Raji (cell line): ENCODE results near the gene UCN2.
A peak's percentile ranks its signal among the peaks of the same experiment; 100 is the strongest.

Source experiments
- POLR2A ChIP-seq: IDR thresholded peaks from 2 replicates; pipeline ENCODE4 v1.6.1; 2011; ENCODE audit warnings: low read depth, low read length, control low read depth; ENCODE audit not compliant: insufficient read depth

The UCN2 gene, protein sequence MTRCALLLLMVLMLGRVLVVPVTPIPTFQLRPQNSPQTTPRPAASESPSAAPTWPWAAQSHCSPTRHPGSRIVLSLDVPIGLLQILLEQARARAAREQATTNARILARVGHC

DNA sequence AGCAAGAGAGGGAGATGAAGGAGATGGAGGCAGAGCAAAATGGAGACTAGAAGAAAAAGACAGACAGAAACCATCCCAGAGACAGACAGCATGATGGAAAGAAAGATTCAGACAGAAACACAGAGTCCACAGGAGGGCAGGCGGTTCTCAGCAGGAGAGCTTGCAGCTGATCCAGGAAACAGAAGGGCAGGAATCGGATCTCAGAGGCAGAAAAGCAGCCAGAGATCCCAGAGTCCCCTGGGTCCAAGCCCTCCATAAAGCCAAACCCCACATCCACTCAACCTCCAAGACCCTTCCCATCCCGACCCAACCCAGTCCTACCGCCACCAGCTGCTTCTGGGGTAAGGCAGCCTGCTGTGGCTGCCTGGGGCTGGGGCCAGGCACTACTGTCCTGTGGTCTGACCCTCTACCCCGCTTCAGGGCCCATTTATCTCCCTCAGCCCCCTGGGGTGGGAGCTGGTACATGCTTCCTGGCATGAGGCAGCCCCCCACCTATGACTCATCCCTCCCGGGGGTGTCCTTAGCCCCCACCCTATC, at the start of gene UCN2:
UCN2 (minus strand) TSS at position 400 of the 537 bp plus-strand sequence. CDS start 657 bp downstream, outside the sequence.
- no peak for TF ChIP-seq POLR2A

DNA sequence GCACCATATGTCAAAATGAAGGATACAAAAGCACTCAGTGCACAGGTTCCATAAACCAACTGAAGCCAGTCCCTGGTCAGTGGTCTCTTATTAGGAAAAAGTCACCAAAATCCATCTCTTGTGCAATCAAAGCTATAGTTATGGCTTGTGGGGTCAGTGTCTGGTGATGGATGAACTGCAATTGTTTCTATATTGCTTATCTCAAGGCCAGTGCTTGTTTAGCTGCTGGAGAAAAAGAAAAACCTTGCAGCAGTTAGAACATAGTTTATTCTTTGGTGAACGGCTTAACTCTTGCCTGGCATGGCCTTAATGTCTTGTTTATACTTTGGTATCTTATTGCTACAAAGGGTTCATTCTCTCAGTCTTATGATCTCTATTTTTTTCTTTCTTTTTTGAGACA, 48.7 kb upstream of the UCN2 start:
- no peak for TF ChIP-seq POLR2A

DNA sequence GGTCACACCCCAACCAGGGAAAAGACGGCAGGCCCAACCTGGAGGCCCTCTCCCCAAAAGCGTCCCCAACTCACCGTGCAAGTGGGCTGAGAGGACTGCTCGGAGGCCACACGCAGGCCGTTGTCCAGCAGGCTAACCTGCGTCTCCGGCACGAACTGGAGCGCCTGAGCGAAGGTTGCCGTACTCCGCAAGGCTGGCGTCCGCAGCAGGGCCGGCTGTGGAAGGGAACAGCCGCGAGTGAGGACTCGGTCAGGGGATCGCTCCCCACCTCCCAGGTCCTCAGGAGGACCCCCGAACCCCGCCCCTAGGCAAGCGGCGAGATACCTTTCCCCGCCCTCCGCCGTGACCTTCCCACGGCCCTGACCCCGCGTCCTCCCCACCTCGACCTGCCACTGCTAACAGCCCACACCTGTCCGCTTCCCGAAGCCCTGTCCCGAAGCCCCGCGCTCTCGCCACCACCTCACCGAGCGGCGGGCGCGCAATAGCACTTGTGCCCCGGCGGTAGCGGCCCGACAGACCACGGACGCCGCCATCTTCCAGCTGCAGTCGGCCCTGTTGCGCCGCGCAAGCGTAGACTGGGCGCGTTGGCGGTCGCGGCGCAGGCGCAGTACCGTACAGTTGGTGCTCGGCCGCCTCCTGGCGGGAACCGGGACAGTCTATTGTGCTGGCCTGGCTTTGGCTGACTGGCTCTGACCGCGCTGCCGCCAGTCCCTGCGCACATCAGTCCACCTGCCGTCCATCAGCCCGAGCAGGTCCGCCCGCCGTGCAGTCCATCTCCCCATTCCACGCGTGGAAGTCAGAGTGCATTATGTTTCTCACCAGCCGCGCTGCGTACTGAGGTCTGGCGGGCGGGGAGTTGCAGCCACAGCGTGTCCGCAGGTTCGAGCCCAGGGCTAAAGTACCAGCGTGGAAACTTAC, 45.8 kb upstream of the UCN2 start, which contains the start of gene UQCRC1:
UQCRC1 (minus strand) TSS at position 559 of the 918 bp plus-strand sequence; CDS start at position 533, 26 bp downstream.
- TF ChIP-seq POLR2A = peak; percentile 97

DNA sequence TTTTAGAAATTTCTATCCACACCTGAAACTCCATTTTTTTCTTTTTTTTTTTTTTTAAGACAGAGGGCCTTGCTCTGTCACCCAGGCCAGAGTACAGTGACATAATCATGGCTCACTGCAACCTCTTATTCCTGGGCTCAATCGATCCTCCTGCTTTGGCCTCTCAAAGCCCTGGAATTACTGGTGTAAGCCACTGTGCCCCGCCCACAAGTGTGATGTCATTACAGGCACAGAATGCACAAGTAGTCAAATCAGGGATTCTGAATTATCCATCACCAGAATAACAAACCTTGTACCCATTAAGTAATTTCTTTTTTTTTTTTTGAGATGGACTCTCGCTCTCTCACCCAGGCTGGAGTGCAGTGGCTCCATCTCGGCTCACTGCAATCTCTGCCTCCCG, 43.9 kb upstream of the UCN2 start:
- no peak for TF ChIP-seq POLR2A

DNA sequence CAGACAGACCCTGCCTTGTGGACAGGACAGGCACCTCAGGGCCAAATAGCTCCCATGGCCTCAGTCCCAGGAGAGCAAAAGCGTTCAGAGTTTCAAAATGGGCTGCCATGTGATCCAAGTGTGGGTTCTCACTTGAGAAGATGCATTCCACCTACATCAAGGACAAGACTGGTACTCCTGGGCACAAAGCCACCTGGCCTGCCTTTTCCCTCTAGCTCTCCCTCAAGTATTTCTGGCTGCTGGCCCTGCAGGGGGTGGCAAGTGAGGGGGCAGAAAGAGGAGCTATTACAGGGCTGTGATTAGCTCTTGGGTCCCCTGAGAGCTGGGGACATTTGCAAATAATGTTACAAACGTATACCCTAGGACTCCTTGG, 38.0 kb upstream of the UCN2 start:
- no peak for TF ChIP-seq POLR2A

GRCh38 chr3:48600711-48601621, 37.4 kb upstream of the UCN2 start:
- no peak for TF ChIP-seq POLR2A

DNA sequence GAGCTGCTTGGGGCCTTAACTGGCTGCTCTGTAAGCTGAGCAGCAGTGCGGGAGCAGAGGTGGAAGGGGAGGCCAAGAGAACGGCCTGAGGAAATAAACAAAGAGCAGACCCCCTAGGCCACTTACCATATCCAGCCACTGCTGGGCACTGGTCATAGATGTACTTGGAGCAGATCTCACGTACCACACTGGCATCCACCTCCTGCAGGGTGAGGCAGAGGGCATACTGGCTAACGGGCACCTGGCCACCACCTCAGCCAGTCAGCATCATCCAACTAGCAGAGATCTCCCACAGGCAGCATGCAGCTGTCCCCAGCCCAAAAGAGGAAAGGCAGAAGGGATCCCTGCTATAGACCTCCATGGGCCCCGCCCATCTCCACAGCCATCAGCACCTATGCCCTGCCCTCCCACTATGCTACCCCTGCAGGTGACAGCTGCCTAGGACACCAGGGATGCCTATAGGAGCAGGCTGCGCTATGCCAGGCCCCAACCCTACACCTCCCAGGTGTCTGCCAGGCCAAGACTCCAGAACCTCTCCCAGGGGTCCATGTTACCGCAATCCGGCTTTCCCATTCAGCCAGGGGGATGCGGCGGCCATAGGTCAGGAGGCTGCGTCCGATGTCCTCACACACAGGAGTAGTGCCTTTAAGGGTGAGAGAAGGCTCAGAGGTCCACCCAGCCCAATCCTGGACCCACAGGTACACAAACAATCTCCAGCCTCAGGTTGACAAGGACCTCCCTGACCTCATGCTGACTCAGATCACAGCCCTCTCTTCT, 36.1 kb upstream of the UCN2 start:
- TF ChIP-seq POLR2A = no peak

DNA sequence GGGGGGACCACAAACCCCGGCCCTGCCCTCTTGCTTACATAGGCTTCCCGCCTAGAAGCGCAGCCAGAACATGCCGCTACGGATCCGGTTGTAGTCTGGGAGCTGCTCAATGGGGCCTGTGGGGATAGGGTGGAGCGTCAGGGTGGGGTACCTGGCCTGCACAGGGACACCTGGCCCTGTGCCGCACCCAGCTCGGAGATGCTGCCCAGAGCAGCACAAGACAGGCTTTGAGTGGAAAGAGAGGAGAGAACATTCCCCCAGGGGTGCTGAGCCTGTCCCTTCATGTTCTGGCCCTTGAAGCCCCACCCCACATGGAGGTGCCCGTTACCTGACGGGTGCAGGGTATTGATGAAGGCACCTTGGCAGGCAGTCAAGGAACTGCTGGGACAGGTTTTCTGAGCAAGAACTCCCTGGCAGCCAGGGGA, 35.5 kb upstream of the UCN2 start:
- no peak for TF ChIP-seq POLR2A

GRCh38 chr3:48598323-48599076, 34.9 kb upstream of the UCN2 start:
- no peak for TF ChIP-seq POLR2A

DNA sequence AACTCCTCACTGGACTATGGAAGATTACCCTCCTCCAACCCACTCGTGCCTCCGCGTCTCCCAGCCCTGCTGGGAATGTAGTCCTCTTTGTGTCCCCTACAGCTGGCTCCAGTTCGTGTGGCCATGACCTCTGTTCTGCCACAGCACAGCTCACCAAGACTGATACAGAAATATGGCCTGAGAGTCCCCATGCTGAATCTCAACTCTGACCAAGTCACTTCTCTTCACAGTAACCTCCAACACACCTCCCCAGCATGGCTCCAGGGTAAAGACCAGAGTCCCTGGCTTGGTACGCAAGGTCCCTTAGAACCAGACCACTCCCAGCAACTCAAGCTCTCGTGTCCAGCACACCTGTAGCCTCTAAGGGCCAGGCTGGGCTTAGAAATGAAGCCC, 33.8 kb upstream of the UCN2 start:
- TF ChIP-seq POLR2A = no peak

GRCh38 chr3:48596676-48597407, 33.3 kb upstream of the UCN2 start:
- TF ChIP-seq POLR2A = no peak

DNA sequence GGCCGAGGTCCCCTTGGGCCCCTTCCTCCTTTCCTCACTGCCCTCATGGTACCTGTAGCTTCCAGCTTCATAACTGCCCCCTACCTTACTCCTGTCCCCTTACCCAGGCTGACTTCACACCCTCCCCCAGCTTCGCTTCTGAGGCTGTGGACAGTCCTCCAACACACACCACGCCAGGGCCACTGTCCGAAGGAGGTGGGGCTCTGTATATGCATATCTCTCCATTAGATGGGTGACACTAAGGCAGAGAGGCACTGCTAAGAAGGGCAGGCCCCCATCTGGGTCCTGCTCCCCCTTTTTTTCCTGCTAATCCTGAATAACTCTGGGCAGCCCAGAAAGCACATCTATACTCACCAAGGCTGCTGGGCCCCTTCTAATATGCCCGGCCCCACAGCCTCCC, 32.6 kb upstream of the UCN2 start:
- no peak for TF ChIP-seq POLR2A

DNA sequence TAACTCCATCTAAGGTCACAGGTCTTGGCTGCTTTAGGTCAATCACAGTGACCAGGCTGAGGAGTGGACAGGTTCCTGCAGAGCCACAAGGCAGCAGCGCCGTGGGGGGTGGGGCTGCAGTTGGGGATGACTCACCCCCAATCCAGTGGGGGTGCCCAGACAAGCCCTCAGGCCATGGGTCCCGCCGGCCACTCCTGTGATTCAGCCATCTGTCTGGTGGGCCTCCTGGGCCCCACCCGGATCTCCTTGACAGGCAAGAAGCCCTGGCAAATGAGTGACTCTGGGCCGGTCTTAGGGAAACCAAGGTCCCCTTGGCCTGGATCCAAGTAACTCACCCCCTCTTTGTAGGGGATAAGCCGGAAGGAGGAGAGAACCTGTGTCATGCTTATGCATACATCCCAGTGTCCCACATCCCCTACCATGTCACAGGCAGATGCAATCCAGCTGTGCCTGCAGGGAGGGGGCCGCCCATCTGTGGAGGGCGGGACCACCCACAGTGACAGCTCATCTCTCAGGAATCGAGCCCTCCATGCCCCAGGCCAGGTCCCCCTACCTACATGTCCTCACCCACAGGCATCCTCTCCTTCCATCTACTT, 32.0 kb upstream of the UCN2 start:
- no peak for TF ChIP-seq POLR2A
